HepG2 (cell line): ENCODE data around the gene WDHD1. TPM values are rescaled to one million over a fixed set of nuclear protein-coding genes. Genes with fewer than 3 reads are reported as not detected.

Experiments used
- ATAC-seq: fragments of 200-7000 bp; cut with Tn5 transposase; 3 replicates; pipeline ENCODE4 v1.9.1; 2020; ENCODE audit warnings: mild to moderate bottlenecking, moderate library complexity
- BruUV-seq: library from RNA; stranded (reverse); fragments of 400-500 nt; replicated peaks from 2 replicates; lab custom pipeline; 2021; lab: Mats Ljungman, UMichigan
- CTCF ChIA-PET: fragments of 300-600 bp; formaldehyde crosslinking; extraction: SDS; loops from one replicate; lab custom pipeline; 2021; ENCODE audit warnings: low total read pairs, inconsistent platforms, low intra/inter-chr PET ratio; lab: Yijun Ruan, JAX
- POLR2A ChIA-PET: fragments of 350-600 bp; sonication (Branson Sonifier 250); formaldehyde crosslinking; loops from one replicate; lab custom pipeline; 2020; ENCODE audit warnings: antibody characterized with exemption, inconsistent platforms; lab: Yijun Ruan, JAX
- DNase-seq: peaks from one replicate; pipeline ENCODE4 v3.0.0-alpha.2; 2015; ENCODE audit warnings: low spot score
- FAIRE-seq: peaks from 3 replicates; lab custom pipeline; 2011; peaks lifted over from hg19 to GRCh38; lab: Jason Lieb, UNC
- H2AFZ ChIP-seq: one replicate; pipeline ENCODE4 v1.6.1; 2011; ENCODE audit warnings: low read length, inconsistent platforms
- H3K27ac ChIP-seq: fragments of 300-600 bp; 3 replicates; pipeline ENCODE4 v1.8.0; 2011; ENCODE audit warnings: mixed run types, mild to moderate bottlenecking, mixed read lengths, low read length, inconsistent platforms; ENCODE audit not compliant: insufficient read depth; ENCODE audit errors: extremely low read length
- H3K27me3 ChIP-seq, 2 experiments: fragments of 200-600 bp in 1 of 2; 2 replicates in 1 of 2; 3 replicates in 1 of 2; pipeline versions ENCODE4 v1.6.0 to v1.8.0; 2011; ENCODE audit warnings: low read length in 2 of 2, mild to moderate bottlenecking in 2 of 2, moderate library complexity in 2 of 2, inconsistent platforms in 1 of 2; ENCODE audit not compliant: insufficient read depth in 2 of 2, control insufficient read depth in 1 of 2
- H3K36me3 ChIP-seq, 2 experiments: fragments of 200-600 bp in 1 of 2; replicated peaks in 1 of 2; 2 replicates in 1 of 2; 3 replicates in 1 of 2; pipeline versions ENCODE4 v1.5.1 to v1.8.0; 2011; ENCODE audit warnings: low read length in 2 of 2, inconsistent platforms in 1 of 2; ENCODE audit not compliant: insufficient read depth in 2 of 2, control insufficient read depth in 1 of 2
- H3K4me1 ChIP-seq: 2 replicates; pipeline ENCODE4 v1.5.1; 2012; ENCODE audit warnings: low read length, inconsistent platforms; ENCODE audit not compliant: insufficient read depth
- H3K4me2 ChIP-seq: 2 replicates; pipeline ENCODE4 v1.6.0; 2011; ENCODE audit warnings: low read depth, low read length, inconsistent platforms
- H3K4me3 ChIP-seq, 3 experiments: fragments of 200-600 bp in 1 of 3; sonication (generic), shearing (Covaris generic) in 1 of 3; replicated peaks in 1 of 3; 2 replicates each; pipeline ENCODE4 v1.5.1; 2011 to 2016; ENCODE audit warnings: low read length in 3 of 3, inconsistent platforms in 2 of 3, low read depth in 2 of 3, mild to moderate bottlenecking in 2 of 3, control low read depth in 1 of 3, mixed read lengths in 1 of 3; ENCODE audit not compliant: insufficient read depth in 1 of 3
- H3K79me2 ChIP-seq: one replicate; pipeline ENCODE4 v1.6.1; 2011; ENCODE audit warnings: low read length, inconsistent platforms; ENCODE audit not compliant: insufficient read depth
- H3K9ac ChIP-seq: 2 replicates; pipeline ENCODE4 v1.6.0; 2011; ENCODE audit warnings: mild to moderate bottlenecking, low read depth, low read length, inconsistent platforms; ENCODE audit not compliant: insufficient read depth
- H3K9me3 ChIP-seq: 2 replicates; pipeline ENCODE4 v1.5.1; 2012; ENCODE audit warnings: mild to moderate bottlenecking, low read length
- H4K20me1 ChIP-seq: 2 replicates; pipeline ENCODE4 v1.6.0; 2011; ENCODE audit warnings: inconsistent platforms, mild to moderate bottlenecking, low read length, moderate library complexity; ENCODE audit not compliant: insufficient read depth
- BRD4 ChIP-seq: sonication (generic); formaldehyde crosslinking; IDR thresholded peaks from 2 replicates; pipeline ENCODE4 v1.4.0; 2020; ENCODE audit warnings: missing genetic modification reagents
- GPN1 ChIP-seq: sonication (generic); formaldehyde crosslinking; IDR thresholded peaks from 2 replicates; pipeline ENCODE4 v1.5.1; 2020; ENCODE audit warnings: missing genetic modification reagents, borderline replicate concordance
- KDM2A ChIP-seq: sonication (generic); formaldehyde crosslinking; IDR thresholded peaks from 2 replicates; pipeline ENCODE4 v1.4.0; 2020; ENCODE audit warnings: low read depth, missing genetic modification reagents, borderline replicate concordance
- KDM5B ChIP-seq: sonication (generic); formaldehyde crosslinking; IDR thresholded peaks from 2 replicates; pipeline ENCODE4 v1.4.0; 2020; ENCODE audit warnings: missing genetic modification reagents, mild to moderate bottlenecking, borderline replicate concordance
- KDM6A ChIP-seq: IDR thresholded peaks from 2 replicates; pipeline ENCODE4 v1.6.1; 2016; ENCODE audit warnings: low read depth
- POLR2AphosphoS2 ChIP-seq: IDR thresholded peaks from 2 replicates; pipeline ENCODE4 v1.6.1; 2011; ENCODE audit warnings: low read depth, low read length, improper control_type of control experiment
- WIZ ChIP-seq: sonication (generic); formaldehyde crosslinking; IDR thresholded peaks from 2 replicates; pipeline ENCODE4 v1.5.1; 2020; ENCODE audit warnings: mild to moderate bottlenecking, missing genetic modification reagents
- ZKSCAN1 ChIP-seq: fragments of 150-350 bp; IDR thresholded peaks from 2 replicates; pipeline ENCODE4 v1.6.1; 2014; ENCODE audit warnings: low read length
- ZNF12 ChIP-seq: sonication (generic); formaldehyde crosslinking; IDR thresholded peaks from 2 replicates; pipeline ENCODE4 v1.5.0; 2020; ENCODE audit warnings: missing genetic modification reagents
- ZNF703 ChIP-seq: sonication (generic); formaldehyde crosslinking; IDR thresholded peaks from 2 replicates; pipeline ENCODE4 v1.5.1; 2020; ENCODE audit warnings: missing genetic modification reagents, mild to moderate bottlenecking, moderate library complexity, borderline replicate concordance
- WGBS: methylation state at CpG from one replicate; pipeline ENCODE4 v1.1.6; 2017; ENCODE audit warnings: low lambda C conversion rate; 5-methylcytosine and 5-hydroxymethylcytosine counted together
- in situ Hi-C: cut with HindIII; loops from 2 replicates; pipeline ENCODE4 v1.10.0; 2017; ENCODE audit warnings: low pct_unique_long_range_greater_than_20kb; ENCODE audit not compliant: extremely low pct_ligation_motif_present
- intact Hi-C: fragments of 100-400 bp; cut with micrococcal nuclease; formaldehyde crosslinking; loops from one replicate; pipeline ENCODE4 v1.10.0; 2022; ENCODE audit not compliant: unreplicated experiment
- polyA plus RNA-seq, 8 experiments: library from polyadenylated mRNA; depleted of rRNA in 3 of 8; stranded (reverse) in 7 of 8; unstranded in 1 of 8; fragments of >200 nt; fragmentation: Illumina TruSeq in 4 of 8; extraction: Trizol in 4 of 8; gene quantifications; 2 replicates each; pipeline versions ENCODE4 v1.2.1 to v1.2.3, GENCODE V29; 2011 to 2016; ENCODE audit warnings: low read depth in 4 of 8, missing spikeins in 1 of 8, mixed read lengths in 1 of 8; ENCODE audit not compliant: insufficient read depth in 1 of 8
- total RNA-seq, 5 experiments: library from RNA; depleted of rRNA; stranded (reverse); fragments of >200 nt; fragmentation: Illumina TruSeq; extraction: Trizol; gene quantifications; 2 replicates each; pipeline ENCODE4 v1.2.3, GENCODE V29; 2016; ENCODE audit warnings: low read depth in 1 of 5
- TF ChIP-seq, protein P1 (sequence below): sonication (generic); formaldehyde crosslinking; IDR thresholded peaks from 2 replicates; pipeline ENCODE4 v1.5.0; 2020; ENCODE audit warnings: missing genetic modification reagents
- TF ChIP-seq, protein P2 (sequence below): sonication (generic); formaldehyde crosslinking; IDR thresholded peaks from 2 replicates; pipeline ENCODE4 v1.4.0; 2020; ENCODE audit warnings: missing genetic modification reagents, mild to moderate bottlenecking, borderline replicate concordance

The WDHD1 gene
- total and polyA plus RNA-seq, 2 of the 13 experiments (the other 11 are each of a cell fraction or from before 2014, with no cell fraction given): 5.5 to 27.5 TPM

DNA sequence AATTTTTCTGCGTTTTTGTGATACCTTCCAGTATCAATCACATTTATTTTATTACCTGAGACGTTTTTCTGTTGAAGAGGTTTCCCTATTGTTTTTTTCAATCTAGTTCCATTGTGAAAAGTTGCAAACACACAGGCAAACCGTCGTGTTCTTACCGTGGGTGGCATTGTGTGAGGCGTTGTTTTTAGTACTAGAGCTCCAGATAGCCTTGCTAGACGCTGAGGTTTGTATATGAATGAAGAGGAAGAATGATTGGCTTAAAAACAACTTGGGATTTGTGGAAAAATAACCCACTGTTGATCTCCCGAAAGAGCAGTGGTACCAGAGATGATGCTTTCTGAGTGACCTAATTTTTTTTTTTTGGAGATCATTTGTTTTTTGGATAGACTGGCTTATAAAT, 1.2 kb upstream of the WDHD1 start:
- ATAC-seq: no peak
- H3K27ac ChIP-seq: peak overlapping the region; percentile 73
- no peaks in the 10 kb centered on the region; a peak in 1 of 5 replicates for H3K27me3 ChIP-seq
- H3K4me2 ChIP-seq: peak overlapping the region; percentile 89
- TF ChIP-seq POLR2AphosphoS2 (no peak), KDM2A (CRISPR knock-in tag) (no peak), KDM6A (CRISPR knock-in tag) (no peak), ZKSCAN1 (no peak), ZNF703 (CRISPR knock-in tag) (no peak), WIZ (CRISPR knock-in tag) (no peak), GPN1 (CRISPR knock-in tag) (no peak), ZNF12 (CRISPR knock-in tag) (no peak), BRD4 (CRISPR knock-in tag) (no peak), KDM5B (CRISPR knock-in tag) (no peak)
- TF ChIP-seq, protein P1, sequence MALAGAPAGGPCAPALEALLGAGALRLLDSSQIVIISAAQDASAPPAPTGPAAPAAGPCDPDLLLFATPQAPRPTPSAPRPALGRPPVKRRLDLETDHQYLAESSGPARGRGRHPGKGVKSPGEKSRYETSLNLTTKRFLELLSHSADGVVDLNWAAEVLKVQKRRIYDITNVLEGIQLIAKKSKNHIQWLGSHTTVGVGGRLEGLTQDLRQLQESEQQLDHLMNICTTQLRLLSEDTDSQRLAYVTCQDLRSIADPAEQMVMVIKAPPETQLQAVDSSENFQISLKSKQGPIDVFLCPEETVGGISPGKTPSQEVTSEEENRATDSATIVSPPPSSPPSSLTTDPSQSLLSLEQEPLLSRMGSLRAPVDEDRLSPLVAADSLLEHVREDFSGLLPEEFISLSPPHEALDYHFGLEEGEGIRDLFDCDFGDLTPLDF (CRISPR knock-in tag): no peak
- TF ChIP-seq, protein P2, sequence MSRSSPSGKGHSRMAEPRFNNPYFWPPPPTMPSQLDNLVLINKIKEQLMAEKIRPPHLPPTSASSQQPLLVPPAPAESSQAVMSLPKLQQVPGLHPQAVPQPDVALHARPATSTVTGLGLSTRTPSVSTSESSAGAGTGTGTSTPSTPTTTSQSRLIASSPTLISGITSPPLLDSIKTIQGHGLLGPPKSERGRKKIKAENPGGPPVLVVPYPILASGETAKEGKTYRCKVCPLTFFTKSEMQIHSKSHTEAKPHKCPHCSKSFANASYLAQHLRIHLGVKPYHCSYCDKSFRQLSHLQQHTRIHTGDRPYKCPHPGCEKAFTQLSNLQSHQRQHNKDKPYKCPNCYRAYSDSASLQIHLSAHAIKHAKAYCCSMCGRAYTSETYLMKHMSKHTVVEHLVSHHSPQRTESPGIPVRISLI (CRISPR knock-in tag): no peak
- peak overlapping the region; percentile 85 for H3K9ac ChIP-seq
- DNase-seq: no peak
- H3K79me2 ChIP-seq: peaks cover 65% of the 10 kb centered on the region
- no peaks in the 10 kb centered on the region for H3K9me3 ChIP-seq
- POLR2A ChIA-PET: interaction anchor here (1.1 to 4.1 kb wide), 3 partner anchors 17 to 38 kb away, joined by 3 to 47 read pairs (median 6); partner anchors contain the start of gene MAPK1IP1L
- in situ Hi-C loops (no loop called here), intact Hi-C loops (no loop called here)
- H3K4me1 ChIP-seq: peaks cover 55% of the 10 kb centered on the region
- H2AFZ ChIP-seq: no peak overlapping the region
- CTCF ChIA-PET: no interaction called here
- no peaks in the 10 kb centered on the region for H4K20me1 ChIP-seq
- 1% methylated on average over 8 of the region's 8 CpGs for WGBS
- FAIRE-seq: no peak
- no TSS peak for BruUV-seq
- H3K4me3 ChIP-seq: peak overlapping the region; percentile 66 to 96 (median 86)
- H3K36me3 ChIP-seq: no peaks in the 10 kb centered on the region
